Peyer's patch (tissue), 4 donors: ENCODE measurements around the gene CLC. TPM values are rescaled to one million over a fixed set of nuclear protein-coding genes. Genes with fewer than 3 reads are reported as not detected.
"Not testable (repeated sequence)": the region's sequence is repeated elsewhere in the genome, so short reads cannot be mapped to it uniquely, and the experiment has no call there.

Source experiments
- DNase-seq, 3 donors: peaks; one replicate each; pipeline ENCODE4 v3.0.0-alpha.2; 2017 to 2019
- H3K27ac ChIP-seq, 4 donors: fragments of 200-600 bp; sonication (generic); one replicate each; pipeline ENCODE4 v1.5.1; 2016 to 2019
- H3K27me3 ChIP-seq, 2 donors: fragments of 200-600 bp; sonication (generic); one replicate each; pipeline ENCODE4 v1.5.1; 2019
- H3K36me3 ChIP-seq, 3 donors: fragments of 200-600 bp; sonication (generic); one replicate each; pipeline ENCODE4 v1.5.1; 2016 to 2019
- H3K4me1 ChIP-seq, 4 donors: fragments of 200-600 bp; sonication (generic); one replicate each; pipeline ENCODE4 v1.5.1; 2016 to 2019
- H3K4me3 ChIP-seq, 4 donors: fragments of 200-600 bp; sonication (generic); 1 replicate in 3 of 4; 2 replicates in 1 of 4; pipeline ENCODE4 v1.5.1; 2016 to 2019; ENCODE audit warnings: mild to moderate bottlenecking in 1 of 4
- H3K9me3 ChIP-seq, 4 donors: fragments of 200-600 bp; sonication (generic); one replicate each; pipeline ENCODE4 v1.5.1; 2016 to 2019; ENCODE audit warnings: mild to moderate bottlenecking in 1 of 4
- CTCF ChIP-seq, 6 experiments: fragments of 450-650 bp in 4 of 6; fragments of 200-600 bp in 2 of 6; sonication (generic) in 1 of 6; IDR thresholded peaks; one replicate each; pipeline ENCODE4 v1.5.1; 2017 to 2019; ENCODE audit warnings: antibody characterized with exemption in 6 of 6, mild to moderate bottlenecking in 3 of 6, moderate library complexity in 1 of 6
- POLR2A ChIP-seq, 2 donors: fragments of 450-650 bp; IDR thresholded peaks; one replicate each; pipeline ENCODE4 v1.5.1; 2017; ENCODE audit warnings: antibody characterized with exemption in 2 of 2, mild to moderate bottlenecking in 2 of 2, moderate library complexity in 2 of 2
- total RNA-seq, 4 donors: library from RNA; depleted of rRNA; stranded (reverse); fragments of >200 nt; gene quantifications; one replicate each; pipeline ENCODE4 v1.1.0, GENCODE V29; 2016

Gene CLC
- total RNA-seq, 4 donors from 2014 or later: not detected

- no peak overlapping the region for H3K4me3 ChIP-seq
- H3K36me3 ChIP-seq: no peaks in the 10 kb centered on the region
- TF ChIP-seq CTCF (IDR thresholded peaks at IDR 0.05) (no peak), POLR2A (IDR thresholded peaks at IDR 0.05) (no peak)
- H3K27me3 ChIP-seq: no peaks in the 10 kb centered on the region
- DNase-seq: no peak
- no peak overlapping the region for H3K27ac ChIP-seq
- no peaks in the 10 kb centered on the region for H3K4me1 ChIP-seq
- H3K9me3 ChIP-seq: no peaks in the 10 kb centered on the region
Measured at GRCh38 chr19:39696387-39696786, 41.4 kb downstream of the CLC start.

DNA sequence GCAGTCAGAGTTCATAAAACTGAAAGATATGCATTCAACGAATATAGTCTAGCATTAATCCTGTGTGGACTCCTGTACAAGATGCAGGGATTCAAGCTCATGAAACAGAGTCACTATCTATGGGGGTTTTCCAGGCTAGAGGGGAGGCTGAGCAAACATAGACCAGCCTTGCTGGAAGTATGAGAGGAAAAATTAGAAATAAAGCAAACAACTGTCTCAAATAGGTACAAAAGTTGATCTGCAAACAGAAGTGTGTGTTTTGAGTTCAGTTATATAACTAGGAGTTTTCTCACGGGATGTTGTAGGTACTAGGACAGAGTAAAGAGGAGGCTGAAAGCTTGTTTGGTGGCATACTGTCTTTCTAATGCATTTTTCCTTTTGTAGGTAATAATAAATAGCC, 42.1 kb downstream of the CLC start:
- no peaks in the 10 kb centered on the region for H3K27me3 ChIP-seq
- H3K36me3 ChIP-seq: no peaks in the 10 kb centered on the region
- TF ChIP-seq POLR2A (IDR thresholded peaks at IDR 0.05) (no peak), CTCF (IDR thresholded peaks at IDR 0.05) (no peak)
- H3K4me3 ChIP-seq: no peak overlapping the region
- DNase-seq: no peak
- no peaks in the 10 kb centered on the region for H3K9me3 ChIP-seq
- H3K27ac ChIP-seq: no peak overlapping the region
- H3K4me1 ChIP-seq: no peaks in the 10 kb centered on the region

GRCh38 chr19:39692822-39693221, 45.0 kb downstream of the CLC start:
- no peaks in the 10 kb centered on the region for H3K27me3 ChIP-seq
- H3K4me3 ChIP-seq: no peak overlapping the region
- DNase-seq: no peak
- H3K9me3 ChIP-seq: no peaks in the 10 kb centered on the region
- no peak overlapping the region for H3K27ac ChIP-seq
- no peak for TF ChIP-seq POLR2A (IDR thresholded peaks at IDR 0.05)
- no peak for TF ChIP-seq CTCF (IDR thresholded peaks at IDR 0.05)
- no peaks in the 10 kb centered on the region for H3K4me1 ChIP-seq
- H3K36me3 ChIP-seq: no peaks in the 10 kb centered on the region

GRCh38 chr19:39692166-39692565, 45.7 kb downstream of the CLC start:
- H3K4me1 ChIP-seq: no peaks in the 10 kb centered on the region
- no peak for DNase-seq
- no peak overlapping the region for H3K4me3 ChIP-seq
- H3K9me3 ChIP-seq: no peaks in the 10 kb centered on the region
- H3K27ac ChIP-seq: no peak overlapping the region
- H3K27me3 ChIP-seq: no peaks in the 10 kb centered on the region
- no peaks in the 10 kb centered on the region for H3K36me3 ChIP-seq
- TF ChIP-seq CTCF (IDR thresholded peaks at IDR 0.05): no peak

DNA sequence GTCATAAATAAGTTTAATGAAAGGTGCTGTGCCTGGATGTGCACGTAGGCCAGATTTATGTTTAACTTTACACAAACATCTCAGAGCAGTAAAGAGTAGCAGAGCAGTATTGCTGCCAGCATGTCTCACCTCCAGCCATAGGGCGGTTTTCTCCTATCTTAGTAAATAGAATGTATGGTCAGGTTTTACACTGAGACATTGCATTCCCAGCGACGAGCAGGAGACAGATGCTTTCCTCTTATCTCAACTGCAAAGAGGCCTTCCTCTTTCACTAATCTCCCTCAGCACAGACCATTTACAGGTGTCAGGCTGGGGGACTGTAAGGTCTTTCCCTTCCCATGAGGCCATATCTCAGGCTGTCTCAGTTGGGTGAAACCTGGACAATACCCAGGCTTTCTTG, 49.2 kb downstream of the CLC start:
- not testable (repeated sequence) for H3K9me3 ChIP-seq, H3K4me3 ChIP-seq, H3K27me3 ChIP-seq, H3K27ac ChIP-seq, H3K36me3 ChIP-seq, DNase-seq, H3K4me1 ChIP-seq

- no peak overlapping the region for H3K4me3 ChIP-seq
- DNase-seq: no peak
- no peaks in the 10 kb centered on the region for H3K4me1 ChIP-seq
- H3K36me3 ChIP-seq: no peaks in the 10 kb centered on the region
- no peaks in the 10 kb centered on the region for H3K27me3 ChIP-seq
- no peak overlapping the region for H3K27ac ChIP-seq
- TF ChIP-seq POLR2A (IDR thresholded peaks at IDR 0.05) (no peak), CTCF (IDR thresholded peaks at IDR 0.05) (no peak)
- H3K9me3 ChIP-seq: no peaks in the 10 kb centered on the region
Measured at GRCh38 chr19:39686739-39687138, 51.1 kb downstream of the CLC start.
